Sciatic nerve (tissue), 2 donors: ENCODE measurements around the gene BCAS1. TPM values are rescaled to one million over a fixed set of nuclear protein-coding genes. Genes with fewer than 3 reads are reported as not detected.

Source experiments
- ATAC-seq: fragments of 200-7000 bp; cut with Tn5 transposase; one replicate; pipeline ENCODE4 v1.9.1; 2020; ENCODE audit warnings: mild to moderate bottlenecking, moderate library complexity
- DNase-seq: peaks from one replicate; pipeline ENCODE4 v3.0.0-alpha.2; 2020; ENCODE audit warnings: low spot score
- intact Hi-C: fragments of 100-400 bp; cut with DNase I; formaldehyde crosslinking; loops from one replicate; pipeline ENCODE4 v1.14.2; 2022
- total RNA-seq: library from RNA; stranded (reverse); fragmentation: NEBNext Ultra II Directional; extraction: Animal tissue kit (Norgen Biotek cat#: 25700); gene quantifications from one replicate; pipeline ENCODE4 v1.2.1, GENCODE V29; 2021
- donor health status: DM: no; HTN: no; CAD: no.
- donor health status: DM: no; HTN: no; CAD: no.

Gene BCAS1, protein sequence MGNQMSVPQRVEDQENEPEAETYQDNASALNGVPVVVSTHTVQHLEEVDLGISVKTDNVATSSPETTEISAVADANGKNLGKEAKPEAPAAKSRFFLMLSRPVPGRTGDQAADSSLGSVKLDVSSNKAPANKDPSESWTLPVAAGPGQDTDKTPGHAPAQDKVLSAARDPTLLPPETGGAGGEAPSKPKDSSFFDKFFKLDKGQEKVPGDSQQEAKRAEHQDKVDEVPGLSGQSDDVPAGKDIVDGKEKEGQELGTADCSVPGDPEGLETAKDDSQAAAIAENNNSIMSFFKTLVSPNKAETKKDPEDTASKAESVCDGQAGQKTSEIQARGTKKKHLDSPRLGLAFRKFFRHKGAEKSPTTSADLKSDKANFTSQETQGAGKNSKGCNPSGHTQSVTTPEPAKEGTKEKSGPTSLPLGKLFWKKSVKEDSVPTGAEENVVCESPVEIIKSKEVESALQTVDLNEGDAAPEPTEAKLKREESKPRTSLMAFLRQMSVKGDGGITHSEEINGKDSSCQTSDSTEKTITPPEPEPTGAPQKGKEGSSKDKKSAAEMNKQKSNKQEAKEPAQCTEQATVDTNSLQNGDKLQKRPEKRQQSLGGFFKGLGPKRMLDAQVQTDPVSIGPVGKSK
- total RNA-seq, result 117 TPM

DNA sequence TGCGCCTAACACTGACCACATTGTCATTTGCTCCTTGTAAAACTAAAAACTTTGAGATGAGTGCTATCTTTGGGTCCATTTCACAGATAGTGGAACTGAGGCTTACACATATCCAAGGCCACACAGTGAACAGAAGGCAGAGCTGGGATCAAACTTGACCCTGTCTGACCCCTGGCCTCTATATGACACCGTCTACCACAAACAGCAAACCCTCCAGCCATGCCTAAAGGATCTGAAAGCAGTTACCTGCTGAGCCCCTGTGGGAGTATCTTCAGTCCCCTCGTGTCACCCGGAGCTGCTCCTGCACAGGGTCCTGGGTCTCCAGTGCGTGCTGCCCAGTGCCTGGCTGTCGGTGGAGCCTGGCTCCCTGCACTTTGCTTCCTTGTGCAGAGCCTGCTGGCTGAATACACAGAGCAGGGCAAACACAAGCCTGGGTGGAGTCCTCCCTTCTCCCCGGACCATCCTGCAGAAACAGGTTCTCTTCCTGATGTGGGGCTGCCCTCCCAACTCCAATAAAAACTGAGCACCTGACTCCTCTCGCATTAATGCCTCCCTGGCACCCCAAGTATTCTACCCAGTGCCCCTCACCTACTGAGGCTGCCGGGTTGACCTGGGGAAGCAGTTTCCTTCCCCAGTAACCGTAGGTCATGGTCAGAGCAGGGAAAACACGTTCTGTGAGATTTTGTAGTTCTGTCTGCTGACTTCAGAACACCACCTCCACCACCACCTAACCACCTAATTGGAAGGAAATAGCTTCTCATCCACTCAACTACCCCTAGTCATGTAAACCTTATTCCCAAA is at the start of gene BCAS1:
TSS of gene BCAS1 (minus strand) at position 408 of the 801 bp plus-strand sequence. CDS start 11,876 bp downstream, outside the sequence.
- no peak for DNase-seq
- intact Hi-C loops, result no loop called here
- no peak for ATAC-seq

GRCh38 chr20:54119744-54120143 is 49.4 kb upstream of the BCAS1 start:
- ATAC-seq, result no peak
- DNase-seq, result no peak
- intact Hi-C loops, result no loop called here

DNA sequence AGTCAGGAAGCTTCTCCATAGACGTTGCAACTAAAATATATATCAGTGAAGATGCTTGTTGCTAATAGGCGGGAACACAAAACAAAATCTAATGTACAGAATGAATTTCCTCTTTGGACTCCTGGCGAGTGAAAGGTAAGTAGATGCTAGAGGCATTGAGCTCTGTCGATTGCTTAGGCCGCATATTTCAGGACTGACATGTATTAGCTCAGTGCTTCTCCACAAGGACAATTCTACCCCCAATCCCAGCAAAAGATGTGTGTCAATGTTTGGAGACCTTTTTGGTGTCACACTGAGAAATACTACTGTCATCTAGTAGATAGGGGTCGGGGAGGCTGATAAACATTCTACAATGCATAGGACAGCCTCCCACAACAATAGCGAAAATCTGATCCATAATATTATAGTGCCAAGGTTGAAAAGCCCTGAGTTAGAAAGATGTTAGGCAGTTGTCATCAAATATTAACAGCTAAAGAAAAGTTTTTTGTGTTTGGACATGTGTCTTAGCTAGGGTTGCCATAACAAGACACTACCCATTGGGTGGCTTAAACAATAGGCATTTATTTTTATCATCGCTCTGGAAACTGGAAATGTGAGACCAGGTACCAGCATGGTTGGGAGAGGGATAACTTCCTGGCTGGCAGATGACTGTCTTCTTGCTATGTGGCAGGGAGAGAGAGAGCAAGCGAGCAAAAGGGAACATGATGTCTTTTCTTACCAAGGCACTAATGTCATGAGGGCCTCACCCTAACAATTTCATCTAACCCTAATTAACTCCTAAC is 48.0 kb upstream of the BCAS1 start:
- no peak for ATAC-seq
- no peak for DNase-seq
- intact Hi-C loops, result no loop called here

- no peak for ATAC-seq
Observed at GRCh38 chr20:54116550-54117235, 46.3 kb upstream of the BCAS1 start.

GRCh38 chr20:54115172-54115854 is 44.9 kb upstream of the BCAS1 start:
- intact Hi-C loops, result no loop called here
- DNase-seq (no peak), ATAC-seq (no peak)

More at GRCh38 chr20:54116550-54117235, 46.3 kb upstream of the BCAS1 start:
- intact Hi-C loops, result no loop called here
- DNase-seq, result no peak

DNA sequence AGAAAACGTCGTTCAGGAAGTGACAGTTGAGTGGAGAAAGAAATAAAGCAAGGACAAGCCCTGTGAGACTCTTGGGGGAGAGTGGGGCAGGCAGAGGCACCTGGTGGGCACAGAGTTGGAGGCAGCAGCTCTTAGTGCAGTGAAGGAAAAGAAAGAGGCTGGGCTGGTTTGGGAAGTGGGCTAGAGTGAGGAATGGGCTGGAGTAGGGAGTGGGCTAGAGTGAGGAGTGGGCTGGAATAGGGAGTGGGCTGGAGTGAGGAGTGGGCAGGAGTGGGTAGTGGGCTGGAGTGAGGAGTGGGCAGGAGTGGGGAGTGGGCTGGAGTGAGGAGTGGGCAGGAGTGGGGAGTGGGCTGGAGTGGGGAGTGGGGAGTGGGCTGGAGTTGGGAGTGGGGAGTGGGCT is 43.7 kb upstream of the BCAS1 start:
- DNase-seq, result no peak
- intact Hi-C loops, result no loop called here
- ATAC-seq, result no peak

DNA sequence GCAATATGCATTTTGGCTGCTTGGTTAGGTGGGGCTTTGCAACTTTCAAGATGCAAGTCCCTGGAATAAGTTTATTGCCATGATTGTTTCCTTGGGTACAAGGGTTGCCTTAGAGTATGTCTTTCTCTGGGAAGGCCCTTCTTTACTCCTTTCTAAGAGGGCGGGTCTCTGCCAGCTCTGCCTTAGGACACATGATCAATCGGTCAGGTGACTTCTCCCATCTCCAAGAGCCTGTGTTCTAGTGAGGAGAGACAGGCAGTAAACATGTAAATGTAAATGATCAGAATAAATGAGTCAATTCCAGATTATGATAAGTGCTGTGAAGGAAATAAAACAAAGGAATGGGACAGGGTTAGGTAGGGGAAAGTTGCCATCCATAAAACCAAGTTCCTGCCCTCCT is 43.2 kb upstream of the BCAS1 start:
- no peak for ATAC-seq
- DNase-seq, result no peak
- intact Hi-C loops, result no loop called here

DNA sequence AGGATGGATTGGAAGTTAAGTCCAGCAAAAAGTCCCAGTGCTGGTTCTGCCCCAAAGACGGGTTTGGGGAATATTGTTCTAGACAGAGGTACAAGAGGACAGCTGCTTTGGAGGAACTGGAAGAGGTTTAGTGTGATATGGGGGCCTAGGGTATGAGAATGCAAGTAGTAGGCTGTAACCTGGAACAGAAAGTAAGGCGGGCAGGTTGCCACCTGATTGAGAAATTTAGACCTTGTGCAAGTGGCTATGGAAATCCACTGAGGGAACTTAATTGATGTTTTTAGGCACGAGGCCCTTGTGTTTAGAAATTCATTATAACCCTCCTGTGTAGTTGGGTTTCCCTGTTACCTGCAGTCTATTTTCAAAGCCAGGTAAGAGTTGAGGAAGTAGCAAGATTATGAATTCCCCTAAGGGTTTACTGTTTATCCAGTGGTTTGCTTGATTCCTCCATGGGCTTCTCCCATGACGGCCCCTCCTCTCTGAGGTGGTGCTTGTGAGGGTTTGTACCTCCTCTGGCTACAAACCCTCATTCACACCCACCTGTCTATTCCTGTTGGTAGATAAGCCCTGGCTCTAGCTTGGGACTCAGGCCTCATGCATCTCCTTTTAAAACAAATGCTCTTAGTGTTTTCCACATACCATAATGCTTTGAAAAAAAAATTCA is 42.0 kb upstream of the BCAS1 start:
- no peak for DNase-seq
- no peak for ATAC-seq
- intact Hi-C loops, result no loop called here

DNA sequence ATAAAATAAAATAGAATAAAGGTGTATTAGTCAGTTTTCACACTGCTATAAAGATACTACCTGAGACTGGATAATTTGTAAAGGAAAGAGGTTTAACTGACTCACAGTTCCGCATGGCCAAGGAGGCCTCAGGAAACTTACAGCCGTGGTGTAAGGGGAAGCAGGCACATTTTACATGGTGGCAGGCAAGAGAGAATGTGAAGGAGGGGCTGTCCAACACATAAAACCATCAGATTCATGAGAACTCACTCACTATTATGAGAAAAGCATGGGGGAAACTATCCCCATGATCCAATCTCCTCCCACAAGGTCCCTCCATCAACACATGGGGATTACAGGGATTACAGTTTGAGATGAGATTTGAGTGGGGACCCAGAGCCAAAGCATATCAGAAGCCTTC is 41.1 kb upstream of the BCAS1 start:
- DNase-seq (no peak), ATAC-seq (no peak)
- intact Hi-C loops, result no loop called here

- ATAC-seq (no peak), DNase-seq (no peak)
- intact Hi-C loops, result no loop called here
Observed at GRCh38 chr20:54110457-54110856, 40.1 kb upstream of the BCAS1 start.

DNA sequence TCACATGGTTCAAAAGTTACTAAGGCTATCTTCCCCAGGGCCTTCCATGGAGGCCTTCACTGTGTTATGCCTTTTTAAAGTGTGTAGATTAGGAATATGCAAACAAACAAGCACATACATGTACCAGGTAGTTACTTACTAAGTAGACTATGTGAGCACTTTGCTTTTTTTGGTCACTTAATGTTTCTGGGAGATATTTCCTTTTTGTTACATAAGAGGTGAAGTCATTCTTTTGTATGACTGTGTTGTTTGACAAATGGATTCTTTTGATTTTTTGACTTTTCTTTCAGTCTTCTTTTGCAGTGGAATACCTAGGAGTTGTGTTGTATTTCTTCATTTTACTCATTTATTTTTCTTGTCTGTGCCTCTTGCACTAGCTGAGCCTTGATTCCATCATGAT is 39.6 kb upstream of the BCAS1 start:
- no peak for DNase-seq
- ATAC-seq, result no peak
- intact Hi-C loops, result no loop called here

DNA sequence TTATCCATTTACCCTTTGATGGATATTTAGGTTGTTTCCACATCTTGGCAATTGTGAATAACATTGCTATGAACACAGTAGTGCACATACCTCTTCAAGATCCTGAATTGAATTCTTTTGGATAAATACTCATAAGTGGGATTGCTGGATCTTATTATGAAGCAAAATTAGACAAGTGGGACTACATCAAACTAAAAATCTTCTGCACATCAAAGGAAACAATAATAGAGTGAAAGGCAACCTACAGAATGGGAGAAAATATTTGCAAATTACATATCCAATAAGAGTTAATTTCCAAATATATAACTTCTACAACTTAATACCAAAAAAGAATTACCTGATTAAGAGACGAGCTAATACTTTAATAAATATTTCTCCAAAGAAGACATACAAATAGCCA is 38.4 kb upstream of the BCAS1 start:
- intact Hi-C loops, result no loop called here
- ATAC-seq, result no peak
- DNase-seq, result no peak

GRCh38 chr20:54108326-54108642 is 37.9 kb upstream of the BCAS1 start:
- no peak for ATAC-seq
- no peak for DNase-seq

DNA sequence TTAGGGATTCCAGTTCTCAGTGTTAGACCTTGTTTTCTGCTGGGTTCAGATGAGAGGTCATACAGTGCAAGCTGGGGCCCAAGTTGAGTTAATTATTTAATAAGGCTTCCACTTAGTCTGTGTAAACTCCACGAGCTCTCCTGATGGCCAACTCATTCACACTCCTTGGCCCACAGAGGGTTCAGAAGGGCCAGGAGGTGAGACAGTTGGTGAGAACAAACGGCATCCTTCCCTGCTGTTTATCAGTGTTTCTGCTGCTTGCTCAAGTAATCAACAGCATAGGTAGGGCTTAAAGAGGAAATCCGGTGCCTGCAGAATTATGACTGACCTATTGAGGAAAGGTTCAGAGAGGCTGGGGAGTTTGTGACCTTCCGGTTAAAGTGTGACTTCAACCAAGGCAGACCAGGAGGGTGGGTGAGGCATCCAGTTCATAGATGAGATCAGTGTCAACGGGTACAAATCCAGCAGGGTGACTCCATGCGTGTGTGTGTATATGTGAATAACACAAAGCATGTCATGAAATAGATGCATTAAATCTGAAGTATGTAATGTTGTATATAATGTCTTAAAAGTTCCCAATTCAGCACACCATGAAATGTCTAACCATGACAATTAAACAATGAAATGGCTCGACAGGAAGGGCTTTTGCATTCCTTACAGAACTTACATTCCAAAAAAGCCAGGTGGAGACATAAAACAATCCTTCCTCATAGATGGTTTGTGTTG is 37.4 kb upstream of the BCAS1 start:
- intact Hi-C loops, result no loop called here

More at GRCh38 chr20:54108326-54108642, 37.9 kb upstream of the BCAS1 start:
- intact Hi-C loops, result no loop called here

GRCh38 chr20:54107181-54107580 is 36.8 kb upstream of the BCAS1 start:
- intact Hi-C loops, result no loop called here
- DNase-seq (no peak), ATAC-seq (no peak)

More for the DNA sequence above, 37.4 kb upstream of the BCAS1 start:
- DNase-seq (no peak), ATAC-seq (no peak)

GRCh38 chr20:54106162-54106561 is 35.8 kb upstream of the BCAS1 start:
- no peak for ATAC-seq
- intact Hi-C loops, result no loop called here
- DNase-seq, result no peak

DNA sequence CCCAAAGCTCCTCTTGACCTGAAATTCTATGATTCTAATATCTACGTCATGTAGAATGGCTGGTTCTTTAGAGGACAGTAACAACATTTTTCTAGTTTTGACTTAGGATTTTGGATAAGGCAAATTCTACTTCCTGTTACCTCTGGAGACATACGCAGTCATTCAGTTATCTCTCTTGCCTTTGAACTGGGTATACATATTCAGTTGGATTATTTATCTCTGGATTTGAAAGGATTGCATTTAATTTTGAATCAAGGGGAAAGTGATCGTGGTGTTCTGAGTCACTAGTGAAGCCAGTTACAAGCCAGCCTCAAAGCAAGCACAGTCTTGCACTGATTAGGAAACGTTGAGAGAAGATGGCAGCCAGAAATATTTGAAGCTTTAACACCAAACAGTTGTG is 35.3 kb upstream of the BCAS1 start:
- intact Hi-C loops, result no loop called here
- DNase-seq (no peak), ATAC-seq (no peak)
